Activated naive CD8-positive, alpha-beta T cell treated with anti-CD3 and anti-CD28 coated beads for 36 hours (primary cell): Measurements from ENCODE around the gene LCLAT1. TPM values are rescaled to one million over a fixed set of nuclear protein-coding genes. Genes with fewer than 3 reads are reported as not detected.
A peak's percentile ranks its signal among the peaks of the same experiment; 100 is the strongest.

Source experiments
- DNase-seq: peaks from one replicate; pipeline ENCODE4 v3.0.0; 2021
- H3K27ac Mint-ChIP-seq: one replicate; pipeline ENCODE4 v1.8.0; 2022; ENCODE audit warnings: mild to moderate bottlenecking, moderate library complexity, mixed read lengths
- H3K27me3 Mint-ChIP-seq: one replicate; pipeline ENCODE4 v1.8.0; 2022; ENCODE audit warnings: mild to moderate bottlenecking, mixed read lengths
- H3K36me3 Mint-ChIP-seq: one replicate; pipeline ENCODE4 v1.8.0; 2021; ENCODE audit warnings: mild to moderate bottlenecking, mixed read lengths
- H3K4me1 Mint-ChIP-seq: one replicate; pipeline ENCODE4 v1.8.0; 2021; ENCODE audit warnings: mixed read lengths
- H3K4me3 Mint-ChIP-seq: one replicate; pipeline ENCODE4 v1.8.0; 2022; ENCODE audit warnings: mild to moderate bottlenecking, moderate library complexity, mixed read lengths
- H3K9me3 Mint-ChIP-seq: one replicate; pipeline ENCODE4 v1.8.0; 2022; ENCODE audit warnings: mixed read lengths
- total RNA-seq, 2 experiments: library from RNA; stranded (reverse); gene quantifications; one replicate each; pipeline ENCODE4 v1.2.3, GENCODE V29; 2021

The LCLAT1 gene
- total RNA-seq, 2 experiments from 2014 or later: 26.6 to 31.5 TPM

DNA sequence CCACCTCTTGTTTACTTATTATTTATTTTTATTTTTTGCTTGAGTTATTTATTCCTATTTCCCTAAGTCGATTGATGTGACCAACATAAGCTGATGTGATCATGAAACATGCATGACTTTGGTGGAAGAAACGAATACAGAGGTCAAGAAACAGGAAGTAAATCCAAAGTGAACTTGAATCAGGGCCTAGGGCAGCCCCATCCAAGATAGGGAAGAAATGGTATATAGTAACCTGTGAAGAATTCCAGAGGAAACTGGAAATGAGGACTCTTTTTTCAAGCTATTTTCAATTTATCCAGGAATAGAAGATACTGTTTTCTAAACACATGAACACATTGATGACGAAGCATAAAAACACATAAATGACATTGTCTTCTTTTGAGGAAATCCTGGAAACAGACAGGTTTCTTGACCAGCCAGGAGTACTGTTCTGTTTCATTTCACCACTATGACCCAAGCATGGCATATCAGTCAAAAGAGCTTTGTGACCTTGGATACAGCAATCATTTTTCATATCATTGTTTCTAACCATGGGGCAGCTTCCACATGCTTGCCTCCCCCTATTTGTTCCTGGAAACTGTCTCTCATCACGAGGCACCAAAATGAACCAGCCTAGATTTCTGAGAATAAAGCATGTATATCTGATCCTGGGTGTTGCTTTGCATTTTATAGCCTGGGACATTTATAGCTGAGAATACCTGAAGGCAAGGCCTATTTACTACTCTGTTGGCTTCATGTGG, 9.1 kb upstream of the LCLAT1 start:
- DNase-seq: no peak
- Mint-ChIP-seq H3K4me1 (peaks cover 30% of the 10 kb centered on the region), H3K36me3 (peaks cover 2% of the 10 kb centered on the region), H3K27me3 (no peaks in the 10 kb centered on the region), H3K27ac (no peak overlapping the region), H3K9me3 (no peaks in the 10 kb centered on the region), H3K4me3 (no peak overlapping the region)

DNA sequence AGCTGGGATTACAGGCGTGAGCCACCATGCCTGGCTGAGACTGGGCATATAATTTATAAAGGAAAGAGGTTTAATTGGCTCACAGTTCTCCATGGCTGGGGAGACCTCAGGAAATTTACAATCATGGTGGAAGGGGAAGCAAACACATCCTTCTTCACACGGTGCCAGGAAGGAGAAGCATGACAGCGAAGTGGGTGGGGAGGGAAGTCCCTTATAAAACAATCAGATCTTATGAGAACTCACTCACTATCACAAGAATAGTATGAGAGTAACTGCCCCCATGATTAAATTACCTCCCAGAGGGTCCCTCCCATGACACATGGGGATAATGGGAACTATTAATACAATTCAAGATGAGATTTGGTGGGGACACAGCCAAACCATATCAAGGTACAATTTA, 7.8 kb upstream of the LCLAT1 start:
- Mint-ChIP-seq H3K9me3 (no peaks in the 10 kb centered on the region), H3K36me3 (peaks cover 2% of the 10 kb centered on the region), H3K4me3 (no peak overlapping the region), H3K27me3 (no peaks in the 10 kb centered on the region), H3K27ac (no peak overlapping the region), H3K4me1 (peaks cover 30% of the 10 kb centered on the region)
- no peak for DNase-seq

DNA sequence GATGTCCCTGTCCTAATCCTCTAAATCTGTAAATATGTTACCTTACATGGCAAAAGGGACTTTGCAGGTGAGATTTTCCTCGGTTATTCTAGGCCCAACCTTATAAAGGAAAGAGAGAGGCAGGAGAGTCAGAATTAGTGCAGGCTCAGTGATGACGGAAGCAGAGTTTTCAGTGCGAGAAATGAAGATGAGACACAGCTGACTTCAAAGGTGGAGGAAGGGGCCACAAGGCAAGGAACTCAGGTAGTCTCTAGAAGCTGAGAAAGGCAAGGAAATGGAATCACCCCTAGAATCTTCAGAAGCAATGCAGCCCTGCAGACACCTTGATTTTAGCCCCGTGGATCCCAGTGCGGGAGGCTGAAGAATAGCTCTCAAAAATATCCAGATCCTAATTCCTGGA, 7.2 kb upstream of the LCLAT1 start:
- Mint-ChIP-seq H3K27me3 (no peaks in the 10 kb centered on the region), H3K9me3 (no peaks in the 10 kb centered on the region), H3K4me3 (no peak overlapping the region), H3K27ac (peak overlapping the region; percentile 44), H3K4me1 (peaks cover 30% of the 10 kb centered on the region), H3K36me3 (peaks cover 2% of the 10 kb centered on the region)
- DNase-seq: no peak

DNA sequence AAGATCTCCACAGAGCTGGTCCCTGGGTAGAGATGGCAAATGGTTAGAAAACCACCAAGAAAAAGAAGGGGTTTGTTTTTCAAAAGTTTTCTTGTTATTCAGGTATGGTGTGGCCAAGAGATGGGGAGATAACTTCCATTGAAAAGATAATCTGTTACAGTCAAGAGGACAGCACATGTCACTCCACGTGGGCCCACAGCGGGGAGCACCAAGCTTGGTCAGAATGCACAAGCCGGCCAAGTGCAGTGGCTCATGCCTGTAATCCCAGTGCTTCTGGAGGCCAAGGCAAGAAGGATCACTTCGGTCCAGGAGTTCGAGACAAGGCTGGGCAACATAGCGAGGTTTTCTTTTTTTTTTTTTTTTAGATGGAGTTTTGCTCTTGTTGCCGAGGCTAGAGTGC, 6.0 kb upstream of the LCLAT1 start:
- H3K36me3 Mint-ChIP-seq: peaks cover 2% of the 10 kb centered on the region
- H3K27me3 Mint-ChIP-seq: no peaks in the 10 kb centered on the region

DNA sequence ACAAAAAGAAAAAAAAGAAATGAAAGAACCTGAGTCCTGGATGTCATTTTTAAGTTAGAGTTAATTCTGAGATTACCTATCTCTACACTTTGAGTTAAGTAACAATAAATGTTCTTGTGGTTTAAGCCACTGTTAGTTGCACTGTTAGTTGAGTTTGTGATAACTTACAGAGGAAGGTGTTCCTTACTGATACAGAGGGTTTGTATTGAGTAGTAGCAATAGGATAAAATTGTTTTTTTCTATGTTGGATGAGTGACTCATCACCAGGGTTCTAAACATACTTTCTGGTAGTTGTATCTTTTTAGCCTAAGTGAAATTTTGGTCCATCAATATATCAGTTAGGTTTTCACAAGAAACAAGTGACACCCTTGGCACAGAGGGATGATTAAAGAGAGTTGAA, 4.0 kb upstream of the LCLAT1 start:
- DNase-seq: no peak
- no peaks in the 10 kb centered on the region for H3K9me3 Mint-ChIP-seq
- no peak overlapping the region for H3K4me3 Mint-ChIP-seq
- peaks cover 26% of the 10 kb centered on the region for H3K4me1 Mint-ChIP-seq
- H3K27me3 Mint-ChIP-seq: no peaks in the 10 kb centered on the region
- H3K27ac Mint-ChIP-seq: no peak overlapping the region
- peaks cover 2% of the 10 kb centered on the region for H3K36me3 Mint-ChIP-seq

More for the DNA sequence above, 6.0 kb upstream of the LCLAT1 start:
- Mint-ChIP-seq H3K4me3 (no peak overlapping the region), H3K27ac (no peak overlapping the region), H3K9me3 (no peaks in the 10 kb centered on the region), H3K4me1 (peaks cover 30% of the 10 kb centered on the region)
- DNase-seq: no peak

DNA sequence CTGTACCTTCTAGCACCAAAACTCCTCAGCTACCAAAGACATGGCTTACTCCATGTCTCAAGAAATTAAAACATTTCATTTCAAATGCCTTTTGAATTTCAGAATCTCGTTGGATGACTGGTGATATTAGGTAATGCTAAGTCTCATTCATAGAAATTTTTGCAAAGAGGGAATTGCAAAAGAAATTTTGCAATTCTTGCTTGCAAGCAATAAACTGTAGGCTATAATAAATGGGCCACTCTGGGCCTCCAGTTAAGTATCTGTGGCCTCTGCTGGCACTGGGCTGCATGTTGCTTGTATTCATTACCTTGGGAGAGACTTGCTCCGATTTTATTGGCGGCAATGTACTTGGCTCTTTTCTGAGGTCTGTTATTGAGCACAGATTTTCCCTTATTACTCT, 2.8 kb upstream of the LCLAT1 start:
- Mint-ChIP-seq H3K36me3 (peaks cover 2% of the 10 kb centered on the region), H3K27ac (no peak overlapping the region), H3K27me3 (no peaks in the 10 kb centered on the region), H3K9me3 (no peaks in the 10 kb centered on the region), H3K4me1 (peaks cover 30% of the 10 kb centered on the region), H3K4me3 (no peak overlapping the region)
- no peak for DNase-seq

DNA sequence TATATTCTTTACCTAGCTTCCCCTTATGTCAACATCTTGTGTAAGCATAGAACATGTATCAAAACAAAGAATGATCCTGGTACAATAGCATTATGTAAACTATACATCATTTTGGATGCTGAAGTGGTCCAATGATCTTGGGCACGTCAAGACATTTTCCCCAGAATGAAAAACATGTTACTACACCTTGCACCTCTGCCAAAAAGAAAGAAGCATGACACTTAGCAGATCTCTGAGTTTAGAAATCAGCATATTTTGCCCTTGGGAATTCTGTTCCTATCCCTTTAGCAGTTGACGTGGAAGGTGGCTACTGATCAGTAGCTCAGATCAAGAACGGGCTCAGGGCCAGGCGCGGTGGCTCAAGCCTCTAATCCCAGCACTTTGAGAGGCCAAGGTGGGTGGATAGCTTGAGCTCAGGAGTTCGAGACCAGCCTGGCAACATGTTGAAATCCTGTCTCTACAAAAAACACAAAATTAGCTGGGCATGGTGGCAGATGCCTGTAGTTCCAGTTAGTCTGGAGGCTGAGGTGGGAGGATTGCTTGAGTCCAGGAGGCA, 1.7 kb upstream of the LCLAT1 start:
- H3K27ac Mint-ChIP-seq: no peak overlapping the region
- no peaks in the 10 kb centered on the region for H3K9me3 Mint-ChIP-seq
- DNase-seq: no peak
- H3K36me3 Mint-ChIP-seq: peaks cover 5% of the 10 kb centered on the region
- no peak overlapping the region for H3K4me3 Mint-ChIP-seq
- H3K27me3 Mint-ChIP-seq: no peaks in the 10 kb centered on the region
- peaks cover 21% of the 10 kb centered on the region for H3K4me1 Mint-ChIP-seq

DNA sequence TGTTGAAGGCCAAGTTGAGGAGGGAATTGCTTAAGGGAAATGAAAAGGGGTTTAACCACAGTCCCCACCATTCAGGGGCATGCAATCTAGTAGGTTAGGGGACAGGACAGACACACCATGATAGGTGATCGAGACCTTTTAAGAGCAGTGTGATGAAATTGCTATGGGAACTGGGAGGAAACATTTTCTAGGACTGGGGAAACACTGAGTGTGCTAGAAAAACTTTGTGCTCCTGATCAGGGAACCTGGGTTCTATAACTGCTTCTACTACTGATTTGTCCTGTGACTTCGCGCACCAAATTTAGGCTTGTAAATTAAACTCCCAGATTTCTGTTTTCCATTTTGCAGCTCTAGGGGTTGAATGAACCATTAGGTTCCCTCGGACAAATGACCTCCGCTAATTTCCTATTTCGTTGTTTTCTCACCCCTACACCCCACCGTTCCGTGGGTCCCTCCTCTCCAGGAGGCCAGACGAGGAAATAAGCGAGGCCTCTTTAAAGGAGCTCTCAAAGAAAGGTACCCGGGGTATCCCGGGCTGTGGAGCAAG, 371 bp upstream of the LCLAT1 start:
- H3K9me3 Mint-ChIP-seq: no peaks in the 10 kb centered on the region
- H3K4me1 Mint-ChIP-seq: peaks cover 25% of the 10 kb centered on the region
- H3K4me3 Mint-ChIP-seq: peak overlapping the region; percentile 91
- no peaks in the 10 kb centered on the region for H3K27me3 Mint-ChIP-seq
- H3K27ac Mint-ChIP-seq: peak overlapping the region; percentile 94
- DNase-seq: peak; percentile 4
- H3K36me3 Mint-ChIP-seq: peaks cover 15% of the 10 kb centered on the region

DNA sequence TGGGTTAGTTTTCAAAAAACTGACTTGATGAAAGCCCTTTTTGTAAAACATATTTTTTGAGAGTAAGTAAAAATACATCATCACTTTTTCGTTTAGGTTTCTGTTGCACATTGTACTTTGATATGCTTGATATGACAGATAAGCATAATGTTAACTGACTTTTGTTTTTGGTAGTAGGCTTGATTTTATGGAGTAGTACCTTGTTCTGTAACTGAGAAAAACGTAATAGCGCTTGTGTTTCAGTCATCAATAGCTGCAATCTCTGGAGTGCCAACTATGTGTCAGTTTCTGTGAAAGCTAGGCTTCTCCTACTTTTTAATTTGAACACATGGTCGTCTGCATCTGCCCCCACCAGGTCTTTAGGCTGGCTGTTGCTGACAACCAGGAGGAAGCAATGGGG, 1.3 kb downstream of the LCLAT1 start:
- no peaks in the 10 kb centered on the region for H3K9me3 Mint-ChIP-seq
- H3K4me3 Mint-ChIP-seq: peak overlapping the region; percentile 91
- no peak for DNase-seq
- peaks cover 34% of the 10 kb centered on the region for H3K4me1 Mint-ChIP-seq
- no peaks in the 10 kb centered on the region for H3K27me3 Mint-ChIP-seq
- peaks cover 15% of the 10 kb centered on the region for H3K36me3 Mint-ChIP-seq
- H3K27ac Mint-ChIP-seq: peak overlapping the region; percentile 94

DNA sequence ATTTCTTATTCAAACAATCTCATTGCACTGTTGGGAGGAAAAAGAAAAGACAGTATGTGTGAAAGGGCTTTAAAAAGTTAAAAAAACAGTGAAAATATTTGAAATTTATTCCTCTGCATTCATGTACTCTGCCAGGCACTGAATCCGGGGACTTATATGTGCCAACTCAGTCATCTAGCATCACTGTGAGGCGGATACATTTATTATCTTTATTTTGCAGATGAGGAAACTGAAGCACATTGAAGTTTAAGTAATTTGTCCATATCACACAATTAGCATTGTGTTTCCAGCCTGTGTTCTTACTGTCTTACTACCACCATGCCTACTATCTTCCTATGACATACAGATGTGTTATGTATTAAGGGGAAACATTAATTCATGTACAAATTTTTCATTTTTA, 1.8 kb downstream of the LCLAT1 start:
- H3K4me1 Mint-ChIP-seq: peaks cover 36% of the 10 kb centered on the region
- no peaks in the 10 kb centered on the region for H3K9me3 Mint-ChIP-seq
- DNase-seq: no peak
- peaks cover 15% of the 10 kb centered on the region for H3K36me3 Mint-ChIP-seq
- H3K27ac Mint-ChIP-seq: no peak overlapping the region
- peak overlapping the region; percentile 91 for H3K4me3 Mint-ChIP-seq
- H3K27me3 Mint-ChIP-seq: no peaks in the 10 kb centered on the region

DNA sequence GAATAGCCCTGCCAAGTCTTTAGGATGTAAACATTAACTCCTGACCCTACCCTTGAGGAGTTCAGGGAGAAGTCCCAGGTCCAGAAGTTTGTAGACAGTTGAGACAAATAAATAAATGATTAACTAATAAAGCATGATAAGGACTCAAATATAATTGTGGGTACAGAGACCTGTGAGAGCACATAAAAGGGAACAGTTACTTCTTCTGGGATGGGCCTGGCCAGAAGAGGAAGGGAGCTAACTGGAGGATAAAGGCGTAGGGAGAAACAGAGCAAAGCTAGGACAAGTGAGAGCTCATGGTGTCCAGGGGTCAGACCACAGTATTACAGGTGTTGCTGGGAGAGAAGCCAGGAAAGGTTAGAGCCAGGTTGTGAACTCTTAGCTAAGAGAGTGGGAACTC, 3.0 kb downstream of the LCLAT1 start:
- no peak overlapping the region for H3K27ac Mint-ChIP-seq
- no peaks in the 10 kb centered on the region for H3K9me3 Mint-ChIP-seq
- peaks cover 15% of the 10 kb centered on the region for H3K36me3 Mint-ChIP-seq
- H3K4me3 Mint-ChIP-seq: no peak overlapping the region
- H3K4me1 Mint-ChIP-seq: peaks cover 38% of the 10 kb centered on the region
- no peaks in the 10 kb centered on the region for H3K27me3 Mint-ChIP-seq
- DNase-seq: no peak

DNA sequence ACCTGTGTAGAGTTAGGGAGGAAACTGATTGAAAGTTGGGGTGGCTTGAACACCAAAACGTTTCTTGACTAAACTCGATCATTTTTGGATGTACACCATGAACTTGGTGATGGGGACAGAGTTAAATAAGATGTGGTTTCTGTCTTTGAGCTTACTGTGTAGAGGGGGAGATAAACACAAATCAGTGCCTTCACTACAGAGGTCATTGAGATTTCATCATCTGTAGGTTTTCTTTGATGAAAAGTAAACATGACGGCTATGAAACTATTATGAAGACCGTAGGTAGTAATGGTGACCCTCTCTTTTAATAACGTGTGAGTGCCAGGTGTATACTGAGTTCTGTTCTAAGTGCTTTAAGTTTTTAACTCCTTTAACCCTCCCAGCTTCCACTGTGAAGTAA, 6.5 kb downstream of the LCLAT1 start:
- Mint-ChIP-seq H3K9me3 (no peaks in the 10 kb centered on the region), H3K27me3 (no peaks in the 10 kb centered on the region), H3K4me3 (no peak overlapping the region), H3K36me3 (peaks cover 15% of the 10 kb centered on the region), H3K27ac (no peak overlapping the region), H3K4me1 (peaks cover 48% of the 10 kb centered on the region)
- DNase-seq: no peak

DNA sequence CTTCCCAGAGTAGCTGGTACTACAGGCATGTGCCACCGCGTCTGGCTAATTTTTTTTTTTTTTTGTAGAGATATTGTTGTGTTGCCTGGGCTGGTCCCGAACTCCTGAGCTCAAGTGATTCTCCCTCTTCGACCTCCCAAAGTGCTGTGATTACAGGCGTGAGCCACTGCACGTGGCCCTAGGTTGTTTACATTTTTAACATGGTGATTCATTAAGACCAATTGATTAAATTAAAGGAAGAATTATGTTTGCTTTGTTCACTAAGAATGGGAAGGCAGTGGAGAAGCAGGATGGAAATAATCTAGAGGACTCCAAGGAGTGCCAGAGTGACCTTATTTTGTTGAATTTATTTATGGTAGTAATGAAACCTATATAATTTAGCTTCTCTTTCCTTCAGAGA, 7.5 kb downstream of the LCLAT1 start:
- Mint-ChIP-seq H3K4me3 (no peak overlapping the region), H3K27me3 (no peaks in the 10 kb centered on the region), H3K9me3 (no peaks in the 10 kb centered on the region), H3K27ac (no peak overlapping the region), H3K4me1 (peaks cover 48% of the 10 kb centered on the region), H3K36me3 (peaks cover 15% of the 10 kb centered on the region)
- DNase-seq: no peak

DNA sequence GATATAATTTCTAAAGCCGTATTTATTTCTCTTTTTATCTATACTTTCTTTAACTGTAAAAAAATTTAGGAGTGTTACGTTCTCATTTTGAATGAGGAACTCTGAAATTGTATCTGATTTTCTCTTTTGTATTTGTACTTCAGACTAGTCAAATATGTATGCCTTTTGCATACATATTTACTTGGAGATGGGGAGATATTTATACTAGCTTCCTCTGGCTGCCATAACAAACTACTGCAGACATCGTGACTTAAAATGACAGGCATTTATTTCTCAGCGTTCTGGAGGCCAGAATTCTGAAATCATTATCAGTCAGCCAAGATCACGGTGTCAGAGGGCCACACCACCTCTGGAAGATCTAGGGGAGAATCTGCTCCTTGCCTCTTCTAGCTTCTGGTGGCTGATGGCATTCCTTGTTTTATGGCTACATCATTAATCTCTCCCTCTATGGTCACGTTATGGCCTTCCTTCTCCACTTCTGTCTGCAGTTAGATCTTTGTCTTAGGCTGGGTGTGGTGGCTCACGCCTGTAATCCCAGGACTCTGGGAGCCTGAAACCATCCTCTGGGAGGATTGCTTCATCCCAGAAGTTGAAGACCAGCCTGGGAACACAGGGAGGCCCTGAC, 8.2 kb downstream of the LCLAT1 start:
- Mint-ChIP-seq H3K27ac (no peak overlapping the region), H3K9me3 (no peaks in the 10 kb centered on the region), H3K27me3 (no peaks in the 10 kb centered on the region), H3K4me3 (no peak overlapping the region), H3K4me1 (peaks cover 49% of the 10 kb centered on the region), H3K36me3 (peaks cover 14% of the 10 kb centered on the region)
- DNase-seq: no peak

DNA sequence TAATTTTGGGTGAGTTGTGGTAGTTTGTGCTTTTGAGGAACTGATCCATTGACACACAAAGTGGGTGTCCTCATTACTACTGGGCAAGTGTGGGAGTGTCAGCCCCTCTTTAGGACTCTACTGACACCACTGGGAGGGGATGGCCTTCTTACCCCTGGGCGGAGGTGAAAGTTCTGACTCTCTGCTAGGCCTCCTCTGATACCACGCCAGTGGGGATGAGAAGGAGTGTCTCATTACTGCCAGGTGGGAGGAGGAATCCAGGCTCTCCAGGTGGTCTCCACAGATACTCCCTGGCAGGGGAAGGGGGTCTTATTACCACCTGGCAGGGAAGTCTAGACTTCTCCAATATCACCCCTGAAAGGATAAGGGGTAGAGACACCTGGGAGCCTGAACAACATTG, 9.1 kb downstream of the LCLAT1 start:
- peaks cover 12% of the 10 kb centered on the region for H3K36me3 Mint-ChIP-seq
- H3K27ac Mint-ChIP-seq: no peak overlapping the region
- no peaks in the 10 kb centered on the region for H3K9me3 Mint-ChIP-seq
- H3K4me3 Mint-ChIP-seq: no peak overlapping the region
- DNase-seq: no peak
- H3K27me3 Mint-ChIP-seq: no peaks in the 10 kb centered on the region
- peaks cover 49% of the 10 kb centered on the region for H3K4me1 Mint-ChIP-seq
